Suppressor macrophage treated with lipopolysaccharide for 1 hour (primary cell): ENCODE results near the gene CNOT10.
"Not testable (repeated sequence)": the region's sequence is repeated elsewhere in the genome, so short reads cannot be mapped to it uniquely, and the experiment has no call there.

Source experiments
- DNase-seq, 3 donors: peaks; one replicate each; pipeline ENCODE4 v3.0.0-alpha.2; 2020 to 2022

Gene CNOT10

GRCh38 chr3:32758375-32758753 is 73.4 kb downstream of the CNOT10 start:
- peak in 2 of 3 donors; percentile 16 to 20 for DNase-seq

- DNase-seq = no peak
Measured at GRCh38 chr3:32759342-32759741, 74.4 kb downstream of the CNOT10 start.

GRCh38 chr3:32764481-32764880 is 79.5 kb downstream of the CNOT10 start:
- DNase-seq = no peak

GRCh38 chr3:32778389-32778788 is 93.4 kb downstream of the CNOT10 start:
- DNase-seq = peak in 1 of 3 donors; percentile 27

- no peak for DNase-seq
Measured at GRCh38 chr3:32780071-32780734, 95.2 kb downstream of the CNOT10 start.

GRCh38 chr3:32780735-32781210 is 95.8 kb downstream of the CNOT10 start:
- DNase-seq = peak; percentile 69 to 92 (median 73)

- DNase-seq = peak; percentile 83 to 94 (median 90)
Measured at GRCh38 chr3:32781211-32781968, 96.4 kb downstream of the CNOT10 start.

GRCh38 chr3:32781969-32782270 is 96.9 kb downstream of the CNOT10 start:
- DNase-seq = not testable (repeated sequence)

GRCh38 chr3:32782407-32782806 is 97.4 kb downstream of the CNOT10 start:
- DNase-seq = no peak

GRCh38 chr3:32791833-32792232 is 106.8 kb downstream of the CNOT10 start:
- DNase-seq = no peak

- DNase-seq = no peak
Measured at GRCh38 chr3:32794487-32795308, 109.7 kb downstream of the CNOT10 start.

GRCh38 chr3:32796384-32796950 is 111.5 kb downstream of the CNOT10 start:
- not testable (repeated sequence) for DNase-seq

GRCh38 chr3:32797776-32798175 is 112.8 kb downstream of the CNOT10 start:
- no peak for DNase-seq

GRCh38 chr3:32801440-32801839 is 116.5 kb downstream of the CNOT10 start:
- DNase-seq = not testable (repeated sequence)

- peak; percentile 24 to 41 (median 26) for DNase-seq
Measured at GRCh38 chr3:32813180-32813579, 128.2 kb downstream of the CNOT10 start.

- peak; percentile 68 to 87 (median 83) for DNase-seq
Measured at GRCh38 chr3:32814361-32814760, 129.4 kb downstream of the CNOT10 start.

- peak in 2 of 3 donors; percentile 24 to 45 for DNase-seq
Measured at GRCh38 chr3:32815841-32816438, 131.0 kb downstream of the CNOT10 start.

GRCh38 chr3:32816439-32817256 is 131.7 kb downstream of the CNOT10 start:
- peak in 2 of 3 donors; percentile 53 to 67 for DNase-seq

- peak in 1 of 3 donors; percentile 27 for DNase-seq
Measured at GRCh38 chr3:32817257-32817557, 132.2 kb downstream of the CNOT10 start.

- peak; percentile 24 to 43 (median 25) for DNase-seq
Measured at GRCh38 chr3:32817558-32818228, 132.7 kb downstream of the CNOT10 start, which contains the start of gene TRIM71. Gene TRIM71 (plus strand): TSS chr3:32817997. CDS start chr3:32818081, 84 bp downstream.
